Measurements from ENCODE around the gene ADCY10. TPM values are rescaled to one million over a fixed set of nuclear protein-coding genes. Genes with fewer than 3 reads are reported as not detected.

ADCY10 gene
- polyA plus RNA-seq, 1 experiment, result 0.01 TPM

- Histone ChIP-seq H3K4me3 (ENCODE audit: low read depth, low read length) (no peak overlapping the region), H3K27me3 (ENCODE audit: control insufficient read depth, insufficient read depth, low read length) (no peaks in the 10 kb centered on the region), H3K9me3 (ENCODE audit: control insufficient read depth, insufficient read depth, low read length) (peaks cover 9% of the 10 kb centered on the region; the same call in 1 of the 2 replicates), H3K27ac (ENCODE audit: low read depth, low read length) (no peak overlapping the region)
- CTCF ChIA-PET, result interaction anchor here (0.5 to 2.2 kb wide), 8 partner anchors 10 to 263 kb away, joined by 3 to 10 read pairs (median 4); no protein-coding TSS in a partner anchor
- TF ChIP-seq CTCF (IDR thresholded peaks at IDR 0.05; ENCODE audit: low read depth, low read length), result no peak
- POLR2A ChIA-PET, result no interaction called here
- no peak for DNase-seq (ENCODE audit: low read depth, low spot score)
Observed at GRCh38 chr1:167802235-167802634, 111.7 kb downstream of the ADCY10 start.

- ChIA-PET CTCF (interaction anchor here (0.5 to 1.2 kb wide), 4 partner anchors 8 to 580 kb away, joined by 3 read pairs; no protein-coding TSS in a partner anchor), POLR2A (interaction anchor here (0.7 kb wide), 1 partner anchor 136 kb away, joined by 3 read pairs; the partner anchor contains the start of gene DCAF6)
- Histone ChIP-seq H3K27ac (ENCODE audit: low read depth, low read length) (no peak overlapping the region), H3K9me3 (ENCODE audit: control insufficient read depth, insufficient read depth, low read length) (no peaks in the 10 kb centered on the region), H3K27me3 (ENCODE audit: control insufficient read depth, insufficient read depth, low read length) (no peaks in the 10 kb centered on the region), H3K4me3 (ENCODE audit: low read depth, low read length) (no peak overlapping the region)
- no peak for TF ChIP-seq CTCF (IDR thresholded peaks at IDR 0.05; ENCODE audit: low read depth, low read length)
- DNase-seq (ENCODE audit: low read depth, low spot score), result no peak
Observed at GRCh38 chr1:167800251-167800650, 113.7 kb downstream of the ADCY10 start.

GRCh38 chr1:167799747-167800146 is 114.2 kb downstream of the ADCY10 start:
- no peak overlapping the region for H3K4me3 ChIP-seq (ENCODE audit: low read depth, low read length)
- H3K27ac ChIP-seq (ENCODE audit: low read depth, low read length), result no peak overlapping the region
- ChIA-PET POLR2A (no interaction called here), CTCF (interaction anchor here (0.5 to 1.2 kb wide), 4 partner anchors 56 to 579 kb away, joined by 3 to 8 read pairs (median 3); no protein-coding TSS in a partner anchor)
- DNase-seq (ENCODE audit: low read depth, low spot score), result no peak
- H3K9me3 ChIP-seq (ENCODE audit: control insufficient read depth, insufficient read depth, low read length), result no peaks in the 10 kb centered on the region
- TF ChIP-seq CTCF (IDR thresholded peaks at IDR 0.05; ENCODE audit: low read depth, low read length), result no peak
- no peaks in the 10 kb centered on the region for H3K27me3 ChIP-seq (ENCODE audit: control insufficient read depth, insufficient read depth, low read length)

GRCh38 chr1:167798952-167799351 is 115.0 kb downstream of the ADCY10 start:
- no peaks in the 10 kb centered on the region for H3K9me3 ChIP-seq (ENCODE audit: control insufficient read depth, insufficient read depth, low read length)
- no peak overlapping the region for H3K4me3 ChIP-seq (ENCODE audit: low read depth, low read length)
- H3K27ac ChIP-seq (ENCODE audit: low read depth, low read length), result no peak overlapping the region
- CTCF ChIA-PET, result interaction anchor here (0.8 to 1.2 kb wide), 3 partner anchors 111 to 283 kb away, joined by 3 to 5 read pairs (median 3); no protein-coding TSS in a partner anchor
- POLR2A ChIA-PET, result no interaction called here
- no peak for TF ChIP-seq CTCF (IDR thresholded peaks at IDR 0.05; ENCODE audit: low read depth, low read length)
- H3K27me3 ChIP-seq (ENCODE audit: control insufficient read depth, insufficient read depth, low read length), result no peaks in the 10 kb centered on the region
- no peak for DNase-seq (ENCODE audit: low read depth, low spot score)

GRCh38 chr1:167797015-167797414 is 116.9 kb downstream of the ADCY10 start:
- TF ChIP-seq CTCF (IDR thresholded peaks at IDR 0.05; ENCODE audit: low read depth, low read length), result no peak
- H3K4me3 ChIP-seq (ENCODE audit: low read depth, low read length), result no peak overlapping the region
- POLR2A ChIA-PET, result interaction anchor here (0.7 to 2.0 kb wide), 8 partner anchors 8 to 325 kb away, joined by 3 to 31 read pairs (median 6); partner anchors contain the start of genes DCAF6, MPC2 and MPZL1

More at GRCh38 chr1:167797015-167797414, 116.9 kb downstream of the ADCY10 start:
- Histone ChIP-seq H3K27ac (ENCODE audit: low read depth, low read length) (peak overlapping the region; percentile 86), H3K9me3 (ENCODE audit: control insufficient read depth, insufficient read depth, low read length) (no peaks in the 10 kb centered on the region), H3K27me3 (ENCODE audit: control insufficient read depth, insufficient read depth, low read length) (no peaks in the 10 kb centered on the region)
- peak; percentile 93 for DNase-seq (ENCODE audit: low read depth, low spot score)
- CTCF ChIA-PET, result interaction anchor here (0.7 to 2.9 kb wide), 6 partner anchors 11 to 576 kb away, joined by 3 to 14 read pairs (median 5); no protein-coding TSS in a partner anchor

Data from AG04450 (cell line).